B cell (primary cell): Measurements from ENCODE around the gene MUC22.

Experiments
- EZH2 ChIP-seq: IDR thresholded peaks from 2 replicates; pipeline ENCODE4 v1.6.1; 2012; ENCODE audit warnings: borderline replicate concordance, low read depth, mild to moderate bottlenecking, moderate library complexity, low read length; ENCODE audit not compliant: insufficient read depth, poor library complexity, severe bottlenecking
- TF ChIP-seq, protein P1 (sequence below): fragments of 200-600 bp; IDR thresholded peaks from one replicate; pipeline ENCODE4 v1.8.0; 2022; ENCODE audit warnings: antibody characterized with exemption, mild to moderate bottlenecking

DNA sequence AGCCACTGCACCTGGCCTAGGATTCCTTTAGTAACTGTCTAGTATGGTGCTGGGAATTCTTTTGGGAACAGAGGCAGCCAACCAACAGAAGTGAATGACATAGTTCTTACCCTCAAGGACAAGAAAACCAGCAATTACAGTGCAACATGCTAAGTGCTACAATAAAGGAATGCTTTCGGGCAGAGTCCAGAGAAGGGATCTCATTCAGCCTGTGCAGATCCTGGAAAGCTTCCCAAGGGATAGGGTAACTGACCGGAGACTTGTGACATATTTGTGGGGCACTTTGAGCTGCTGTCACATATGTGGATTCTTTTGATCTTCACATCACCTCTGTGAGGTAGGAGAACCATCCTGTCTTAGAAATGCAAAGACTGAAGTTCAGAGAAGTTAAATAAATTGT lies 55.3 kb downstream of the MUC22 start:
- TF ChIP-seq, protein P1, sequence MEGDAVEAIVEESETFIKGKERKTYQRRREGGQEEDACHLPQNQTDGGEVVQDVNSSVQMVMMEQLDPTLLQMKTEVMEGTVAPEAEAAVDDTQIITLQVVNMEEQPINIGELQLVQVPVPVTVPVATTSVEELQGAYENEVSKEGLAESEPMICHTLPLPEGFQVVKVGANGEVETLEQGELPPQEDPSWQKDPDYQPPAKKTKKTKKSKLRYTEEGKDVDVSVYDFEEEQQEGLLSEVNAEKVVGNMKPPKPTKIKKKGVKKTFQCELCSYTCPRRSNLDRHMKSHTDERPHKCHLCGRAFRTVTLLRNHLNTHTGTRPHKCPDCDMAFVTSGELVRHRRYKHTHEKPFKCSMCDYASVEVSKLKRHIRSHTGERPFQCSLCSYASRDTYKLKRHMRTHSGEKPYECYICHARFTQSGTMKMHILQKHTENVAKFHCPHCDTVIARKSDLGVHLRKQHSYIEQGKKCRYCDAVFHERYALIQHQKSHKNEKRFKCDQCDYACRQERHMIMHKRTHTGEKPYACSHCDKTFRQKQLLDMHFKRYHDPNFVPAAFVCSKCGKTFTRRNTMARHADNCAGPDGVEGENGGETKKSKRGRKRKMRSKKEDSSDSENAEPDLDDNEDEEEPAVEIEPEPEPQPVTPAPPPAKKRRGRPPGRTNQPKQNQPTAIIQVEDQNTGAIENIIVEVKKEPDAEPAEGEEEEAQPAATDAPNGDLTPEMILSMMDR = no peak
- TF ChIP-seq EZH2 = no peak
